HG03460 (cell line): ENCODE results near the gene OR10S1.
"Not testable (repeated sequence)": the region's sequence is repeated elsewhere in the genome, so short reads cannot be mapped to it uniquely, and the experiment has no call there.

ENCODE experiments used
- ATAC-seq: cut with Tn5 transposase; IDR thresholded peaks from one replicate; pipeline ENCODE4 v1.9.1; 2021; ENCODE audit not compliant: unreplicated experiment

The OR10S1 gene, protein sequence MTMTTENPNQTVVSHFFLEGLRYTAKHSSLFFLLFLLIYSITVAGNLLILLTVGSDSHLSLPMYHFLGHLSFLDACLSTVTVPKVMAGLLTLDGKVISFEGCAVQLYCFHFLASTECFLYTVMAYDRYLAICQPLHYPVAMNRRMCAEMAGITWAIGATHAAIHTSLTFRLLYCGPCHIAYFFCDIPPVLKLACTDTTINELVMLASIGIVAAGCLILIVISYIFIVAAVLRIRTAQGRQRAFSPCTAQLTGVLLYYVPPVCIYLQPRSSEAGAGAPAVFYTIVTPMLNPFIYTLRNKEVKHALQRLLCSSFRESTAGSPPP

DNA sequence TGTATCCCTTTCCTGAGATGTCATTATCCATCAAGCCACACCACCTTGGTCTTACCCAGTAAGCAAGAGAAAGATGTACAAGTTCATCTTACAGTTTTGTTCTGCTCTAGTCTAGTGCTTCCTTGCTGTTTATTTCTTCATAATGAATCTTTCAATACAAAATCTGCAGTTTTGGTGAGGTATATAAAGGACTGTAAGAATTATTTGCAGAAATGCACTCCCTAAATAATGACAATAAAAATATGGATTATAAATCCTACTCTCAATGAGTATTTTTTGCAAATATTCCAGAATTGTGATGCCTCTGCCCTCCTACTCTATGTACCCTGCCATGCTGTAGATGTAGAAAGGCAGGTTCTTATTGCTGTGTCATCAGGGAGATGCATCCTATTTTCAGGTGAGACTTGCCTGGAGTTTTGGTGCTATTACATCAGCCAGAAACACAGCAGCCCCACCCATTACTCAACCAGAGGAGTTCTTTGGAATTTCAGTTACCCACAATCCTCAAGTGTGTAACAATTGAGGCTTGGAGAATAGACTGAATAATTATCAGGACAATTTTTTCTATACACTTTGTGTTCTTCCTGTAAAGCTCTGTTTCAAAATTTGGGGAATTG, at the start of gene OR10S1:
Gene OR10S1, minus strand, starts transcription at position 51 of the 617 bp plus-strand sequence. CDS start 117 bp downstream, outside the sequence.
- no peak for ATAC-seq

DNA sequence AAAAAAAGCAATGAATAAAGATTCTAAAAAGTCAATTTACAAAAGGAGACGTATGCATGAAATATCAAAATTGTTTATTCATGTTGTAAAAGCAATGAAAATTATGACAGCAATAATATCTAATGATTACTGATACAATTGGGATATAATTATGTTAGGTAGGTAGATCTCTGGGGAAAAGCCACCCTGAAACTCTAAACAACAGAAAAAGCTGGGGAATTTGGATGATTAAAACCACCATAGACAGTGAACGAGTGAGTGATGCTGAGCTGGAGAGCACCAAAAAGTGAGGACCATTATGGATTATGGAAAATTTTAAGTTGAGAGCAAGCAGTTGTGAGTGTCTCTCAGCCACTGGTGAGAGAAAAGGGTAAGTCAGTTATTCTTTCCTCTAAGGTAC, 48.9 kb upstream of the OR10S1 start, which contains the start of gene OR10G8:
Gene OR10G8, plus strand, starts transcription at position 301 of the 400 bp plus-strand sequence. CDS start 2,825 bp downstream, outside the sequence.
- no peak for ATAC-seq

DNA sequence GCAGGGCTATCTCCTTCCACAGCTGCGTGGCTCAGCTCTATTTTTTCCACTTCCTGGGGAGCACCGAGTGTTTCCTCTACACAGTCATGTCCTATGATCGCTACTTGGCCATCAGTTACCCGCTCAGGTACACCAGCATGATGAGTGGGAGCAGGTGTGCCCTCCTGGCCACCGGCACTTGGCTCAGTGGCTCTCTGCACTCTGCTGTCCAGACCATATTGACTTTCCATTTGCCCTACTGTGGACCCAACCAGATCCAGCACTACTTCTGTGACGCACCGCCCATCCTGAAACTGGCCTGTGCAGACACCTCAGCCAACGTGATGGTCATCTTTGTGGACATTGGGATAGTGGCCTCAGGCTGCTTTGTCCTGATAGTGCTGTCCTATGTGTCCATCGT, 38.3 kb upstream of the OR10S1 start:
- ATAC-seq = not testable (repeated sequence)

DNA sequence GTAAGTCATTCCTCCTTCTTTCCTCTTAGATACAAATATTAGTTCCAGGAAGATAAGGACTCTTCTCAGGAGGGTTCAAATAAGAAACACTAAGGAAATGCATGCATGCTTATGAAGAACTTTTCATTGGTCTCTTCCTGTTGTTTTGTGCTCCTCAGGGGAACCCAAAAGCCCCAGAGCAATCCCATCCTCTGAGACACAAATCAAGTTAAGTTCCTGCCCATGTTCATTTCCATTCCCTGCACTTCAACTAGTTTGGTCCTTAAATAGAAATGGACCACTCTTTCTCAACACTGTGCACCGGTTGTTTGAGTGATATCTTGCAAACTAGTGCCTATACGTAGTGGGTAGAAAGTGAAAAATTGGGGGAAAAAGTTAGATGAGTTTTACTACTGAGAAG, 35.1 kb upstream of the OR10S1 start, which contains the start of gene OR10G4:
Gene OR10G4, plus strand, starts transcription at position 301 of the 400 bp plus-strand sequence. CDS start 2,578 bp downstream, outside the sequence.
- no peak for ATAC-seq

DNA sequence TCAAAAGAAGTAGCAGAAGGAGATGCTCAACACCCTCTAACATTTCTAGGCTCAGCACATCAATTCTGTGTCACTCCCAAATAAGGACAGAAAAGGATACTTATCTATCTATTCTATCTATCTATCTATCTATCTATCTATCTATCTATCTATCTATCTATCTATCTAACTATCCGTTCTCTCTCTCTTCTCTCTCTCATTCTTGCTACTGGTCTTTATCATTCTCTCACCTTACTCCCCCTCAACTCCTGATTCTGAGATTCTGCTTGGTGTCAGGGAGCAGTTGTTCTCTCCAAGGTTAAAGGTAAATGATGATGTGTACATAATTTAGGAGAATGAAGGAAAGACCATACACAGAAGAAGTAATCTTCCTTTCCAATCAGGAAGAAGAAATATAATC, 17.5 kb upstream of the OR10S1 start, which contains the start of gene OR10G6:
Gene OR10G6, minus strand, starts transcription at position 43 of the 400 bp plus-strand sequence. Its CDS starts 0 bp downstream, at position 43.
- no peak for ATAC-seq

DNA sequence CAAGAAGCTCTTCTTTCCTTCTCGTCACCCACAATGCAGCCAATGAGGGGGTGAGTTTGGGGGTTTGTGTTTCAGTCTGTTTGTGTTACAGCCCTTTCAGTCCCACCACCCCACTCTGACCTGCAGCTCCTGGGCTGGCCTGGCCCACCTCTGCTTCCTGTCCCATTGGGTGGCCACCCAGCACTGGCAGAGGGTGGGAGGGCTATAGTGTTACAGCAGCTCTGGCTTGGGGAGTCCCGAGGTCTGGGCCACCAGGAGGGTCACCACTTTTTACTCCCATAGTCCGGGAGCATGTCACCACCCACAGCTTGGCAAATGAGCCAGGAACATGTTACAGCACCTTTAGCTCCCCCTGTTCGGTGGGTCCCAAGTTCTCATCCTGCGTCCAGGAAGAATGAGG, 1.7 kb upstream of the OR10S1 start:
- ATAC-seq = no peak

DNA sequence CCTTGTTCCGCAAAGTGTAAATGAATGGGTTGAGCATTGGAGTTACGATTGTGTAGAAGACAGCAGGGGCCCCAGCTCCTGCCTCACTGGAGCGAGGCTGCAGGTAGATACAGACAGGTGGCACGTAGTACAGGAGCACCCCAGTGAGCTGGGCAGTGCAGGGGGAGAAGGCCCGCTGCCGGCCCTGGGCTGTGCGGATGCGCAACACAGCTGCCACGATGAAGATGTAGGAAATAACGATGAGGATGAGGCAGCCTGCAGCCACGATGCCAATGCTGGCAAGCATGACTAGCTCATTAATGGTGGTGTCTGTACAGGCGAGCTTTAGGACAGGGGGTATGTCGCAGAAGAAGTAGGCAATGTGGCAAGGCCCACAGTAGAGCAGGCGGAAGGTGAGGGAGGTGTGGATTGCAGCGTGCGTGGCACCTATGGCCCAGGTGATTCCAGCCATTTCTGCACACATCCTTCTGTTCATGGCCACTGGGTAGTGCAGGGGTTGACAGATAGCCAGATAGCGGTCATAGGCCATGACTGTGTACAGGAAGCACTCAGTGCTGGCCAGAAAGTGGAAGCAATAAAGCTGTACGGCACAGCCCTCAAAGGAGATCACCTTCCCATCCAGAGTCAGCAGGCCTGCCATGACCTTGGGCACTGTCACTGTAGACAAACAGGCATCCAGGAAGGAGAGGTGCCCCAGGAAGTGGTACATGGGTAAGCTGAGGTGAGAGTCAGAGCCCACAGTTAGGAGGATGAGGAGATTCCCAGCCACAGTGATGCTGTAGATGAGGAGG, 616 bp downstream of the OR10S1 start:
- ATAC-seq = no peak

DNA sequence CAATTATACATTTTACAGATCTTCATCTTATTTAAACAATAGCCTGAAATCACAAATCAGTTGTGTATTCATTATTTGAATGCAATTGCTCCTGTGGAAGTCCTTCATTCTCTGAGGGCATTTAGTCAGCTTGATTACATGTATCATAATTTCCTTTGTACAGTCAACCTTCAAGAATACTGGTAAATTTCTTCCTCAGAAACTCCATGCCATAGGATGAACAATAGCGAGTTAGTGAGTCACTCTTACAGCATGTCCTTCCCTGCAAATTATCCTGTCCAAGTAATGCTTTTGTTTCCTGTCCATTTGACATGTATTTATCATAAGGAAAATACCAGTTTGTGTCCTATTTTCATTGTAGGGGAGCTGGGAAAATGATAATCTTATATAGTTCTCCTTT, 3.8 kb downstream of the OR10S1 start:
- ATAC-seq = no peak

DNA sequence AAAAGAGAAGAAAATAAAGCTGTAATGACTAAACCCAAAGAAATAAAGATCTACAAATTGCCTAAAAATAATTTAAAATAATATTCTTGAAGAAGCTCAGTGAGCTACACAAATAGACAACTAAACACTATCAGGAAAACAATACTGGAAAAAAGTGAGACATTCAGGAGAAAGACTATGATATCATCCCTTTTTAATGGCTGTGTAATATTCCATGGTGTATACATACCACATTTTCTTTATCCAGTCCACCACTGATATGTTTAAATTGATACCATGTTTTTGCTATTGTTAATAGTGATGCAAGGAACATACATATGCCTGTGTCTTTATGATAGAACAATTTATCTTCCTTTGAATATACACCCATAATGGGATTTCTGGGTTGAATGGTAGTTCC, 20.8 kb downstream of the OR10S1 start:
- no peak for ATAC-seq

DNA sequence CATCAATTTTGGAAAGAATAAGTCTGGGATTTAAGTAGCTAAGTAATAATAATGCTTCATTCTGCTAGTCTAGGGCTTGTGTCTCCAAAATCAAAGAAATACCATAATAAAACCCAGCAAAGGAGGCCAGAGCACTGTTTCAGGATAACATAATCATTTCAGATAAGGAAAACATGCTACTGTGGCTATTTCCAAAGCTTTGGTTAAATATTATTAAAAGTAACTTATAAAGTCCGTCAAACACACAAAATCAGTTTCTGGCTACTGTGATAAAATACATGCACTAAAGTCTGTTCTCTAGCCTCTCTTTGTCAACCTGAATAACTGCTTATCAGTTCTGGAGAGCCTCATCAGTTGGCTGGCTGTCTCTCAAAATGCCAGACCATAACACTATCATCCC, 32.4 kb downstream of the OR10S1 start:
- ATAC-seq = no peak

DNA sequence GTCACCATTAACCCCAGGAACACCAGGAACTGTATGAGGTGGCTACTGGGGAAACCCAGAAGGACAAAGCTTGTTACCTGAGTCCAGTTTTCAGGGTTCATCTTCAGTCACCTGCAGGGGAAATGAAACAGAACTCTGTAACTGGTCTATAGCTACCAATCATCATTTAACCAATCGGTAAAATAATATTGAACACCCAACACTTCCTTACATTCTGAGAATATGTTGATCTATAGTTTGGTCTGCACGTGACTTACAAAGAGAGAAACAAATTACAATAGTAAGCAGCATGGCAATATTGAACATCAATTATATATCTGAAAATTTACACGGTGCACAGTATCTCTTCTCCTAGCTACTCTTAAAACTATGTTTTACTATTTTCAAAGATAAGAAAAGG, 33.8 kb downstream of the OR10S1 start, which contains the start of gene OR6T1:
Gene OR6T1, minus strand, starts transcription at position 101 of the 400 bp plus-strand sequence. Its CDS starts 0 bp downstream, at position 101.
- ATAC-seq = no peak

DNA sequence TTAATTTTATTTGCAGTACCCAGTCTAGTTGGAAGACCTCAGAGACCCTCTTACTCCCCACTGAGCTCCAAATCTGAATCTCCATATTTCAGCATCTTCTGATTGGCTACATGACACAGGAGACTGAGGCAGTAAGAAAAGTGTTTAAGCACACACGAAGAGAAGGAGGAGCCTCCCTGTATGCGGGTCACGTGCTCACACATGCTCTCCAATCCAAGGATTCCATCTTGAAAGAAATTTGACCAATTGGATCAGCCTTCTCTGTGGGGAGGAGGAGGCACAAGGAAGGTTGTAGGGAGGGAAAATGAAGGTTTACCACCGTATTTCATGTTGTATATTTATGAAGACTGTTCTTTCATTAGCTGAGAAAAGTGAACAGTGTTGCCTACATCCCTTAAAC, 35.2 kb downstream of the OR10S1 start:
- no peak for ATAC-seq

DNA sequence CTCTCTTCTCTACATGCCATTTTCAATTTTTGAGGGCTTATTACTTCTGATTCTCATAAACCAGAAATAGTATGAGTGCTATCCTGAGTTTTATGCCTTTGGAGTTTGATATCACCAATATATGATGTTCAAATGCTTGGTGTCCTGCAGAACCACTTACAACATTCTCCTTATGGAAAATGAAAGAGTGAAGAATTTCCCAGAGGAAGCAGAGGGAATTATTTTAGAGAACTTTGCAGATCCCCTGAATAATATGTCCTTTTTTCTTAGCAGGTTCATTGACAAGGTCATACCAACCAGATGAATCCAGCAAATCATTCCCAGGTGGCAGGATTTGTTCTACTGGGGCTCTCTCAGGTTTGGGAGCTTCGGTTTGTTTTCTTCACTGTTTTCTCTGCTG, 38.3 kb downstream of the OR10S1 start, which contains the start of gene OR4D5:
Gene OR4D5, plus strand, starts transcription at position 301 of the 400 bp plus-strand sequence. Its CDS starts 0 bp downstream, at position 301.
- ATAC-seq = no peak
